Ovary (tissue), 9 donors: Measurements from ENCODE around the gene NPS. TPM values are rescaled to one million over a fixed set of nuclear protein-coding genes. Genes with fewer than 3 reads are reported as not detected.

ENCODE experiments used
- DNase-seq, 5 donors: peaks; one replicate each; pipeline ENCODE4 v3.0.0-alpha.2; 2019 to 2020
- H3K27ac ChIP-seq, 2 donors: fragments of 200-600 bp; one replicate each; pipeline versions ENCODE4 v1.5.1 to v1.8.0; 2019 to 2022
- H3K27me3 ChIP-seq: fragments of 200-600 bp; one replicate; pipeline ENCODE4 v1.8.0; 2022
- H3K36me3 ChIP-seq: fragments of 200-600 bp; sonication (generic); one replicate; pipeline ENCODE4 v1.5.1; 2019
- H3K4me1 ChIP-seq: one replicate; pipeline ENCODE4 v1.8.1; 2013; ENCODE audit warnings: mild to moderate bottlenecking, moderate library complexity; ENCODE audit not compliant: insufficient read depth
- H3K4me3 ChIP-seq: fragments of 200-600 bp; sonication (generic); one replicate; pipeline ENCODE4 v1.5.1; 2017
- H3K9me3 ChIP-seq, 2 donors: fragments of 200-600 bp in 1 of 2; sonication (generic) in 1 of 2; one replicate each; pipeline versions ENCODE4 v1.5.1 to v1.8.1; 2013 to 2019; ENCODE audit warnings: mild to moderate bottlenecking in 1 of 2, moderate library complexity in 1 of 2
- EP300 ChIP-seq: sonication (generic); formaldehyde crosslinking; IDR thresholded peaks from one replicate; pipeline ENCODE4 v1.6.1; 2017; ENCODE audit warnings: antibody characterized with exemption
- POLR2A ChIP-seq: fragments of 450-650 bp; IDR thresholded peaks from one replicate; pipeline ENCODE4 v1.6.1; 2017; ENCODE audit warnings: antibody characterized with exemption, mild to moderate bottlenecking, moderate library complexity
- WGBS, 3 donors: extraction: QIAGEN DNeasy Blood & Tissue Kit in 1 of 3; methylation state at CpG; one replicate each; pipeline versions ENCODE4 v1.1.5 to v1.1.7; 2013 to 2017; 5-methylcytosine and 5-hydroxymethylcytosine counted together
- intact Hi-C, 4 donors: fragments of 100-400 bp; cut with DNase I; formaldehyde crosslinking; loops; one replicate each; pipeline versions ENCODE4 v1.11.0 to v1.15.1; 2022 to 2023
- polyA plus RNA-seq, 2 donors: library from polyadenylated mRNA; stranded (reverse); fragments of 200-250 nt in 1 of 2; fragments of 350-450 nt in 1 of 2; fragmentation: Illumina TruSeq in 1 of 2; extraction: RNeasy Lipid Tissue Mini Kit (QIAGEN cat#74804) in 1 of 2; gene quantifications; one replicate each; pipeline ENCODE4 v1.2.3, GENCODE V29; 2013 to 2014
- total RNA-seq, 7 donors: library from RNA; depleted of rRNA in 2 of 7; stranded (reverse); fragments of >200 nt in 2 of 7; fragmentation: NEBNext Ultra II Directional in 3 of 7; extraction: Animal tissue kit (Norgen Biotek cat#: 25700) in 3 of 7; gene quantifications; one replicate each; pipeline versions ENCODE4 v1.1.0 to v1.2.4, GENCODE V29; 2016 to 2023
- TF ChIP-seq, protein P1 (sequence below), 3 donors: fragments of 450-650 bp in 2 of 3; fragments of 200-600 bp in 1 of 3; IDR thresholded peaks; one replicate each; pipeline versions ENCODE4 v1.5.1 to v1.8.0; 2016 to 2022; ENCODE audit warnings: antibody characterized with exemption in 3 of 3, mild to moderate bottlenecking in 1 of 3
- donor health status: DM: no; HTN: no; CAD: no; lungs with moderate emphysema.
- donor health status: DM: no; HTN: no; CAD: no.
- donor health status: Bipolar disorder and iron deficiency.
- donor health status: DM: yes; HTN: yes; CAD: no.
- donor health status: DM: no; HTN: no; CAD: no.
- donor health status: DM: yes; HTN: yes; CAD: no.

The NPS gene
- total and polyA plus RNA-seq, 9 donors: not detected

DNA sequence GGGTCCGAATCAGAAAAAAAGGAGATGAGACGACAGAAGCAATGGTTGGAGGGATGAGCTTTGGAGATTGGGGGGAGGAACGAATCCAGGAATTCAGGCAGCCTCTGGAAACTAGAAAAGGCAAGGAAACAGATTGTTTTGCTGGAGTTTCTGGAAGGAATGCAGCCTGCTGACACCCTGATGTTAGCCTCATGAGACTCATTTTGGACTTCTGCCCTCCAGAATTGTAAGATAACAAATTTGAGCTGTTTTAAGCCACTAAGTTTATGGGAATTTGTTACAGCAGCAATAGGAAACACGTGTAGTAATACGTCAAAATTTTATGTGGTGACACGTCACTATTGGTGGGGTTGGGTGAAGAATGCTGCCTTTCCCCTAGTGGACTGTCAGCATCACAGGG, 25.6 kb upstream of the NPS start:
- DNase-seq: no peak
- intact Hi-C loops: no loop called here
- WGBS, 3 donors: 30 to 50% (median 41%) methylated on average over 6 of the region's 6 CpGs

DNA sequence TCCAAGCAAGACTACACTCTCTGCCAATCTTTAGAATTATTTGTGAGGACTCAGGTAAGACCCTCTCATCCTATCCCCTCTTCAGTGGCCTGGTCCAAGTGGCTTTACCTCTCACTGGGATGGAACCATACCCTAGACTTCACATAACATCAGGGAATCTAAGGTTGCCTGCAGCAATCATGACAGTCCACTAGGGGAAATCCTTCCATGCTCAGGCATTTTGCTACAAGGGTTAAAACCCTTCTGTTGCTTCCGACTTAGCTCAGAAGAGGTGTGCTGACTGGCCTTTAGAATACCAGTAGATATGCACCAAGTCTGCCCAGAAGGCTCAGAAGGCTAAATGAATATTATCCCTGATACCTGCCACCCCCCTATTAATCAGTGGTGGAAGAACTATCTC, 24.9 kb upstream of the NPS start:
- TF ChIP-seq, protein P1, sequence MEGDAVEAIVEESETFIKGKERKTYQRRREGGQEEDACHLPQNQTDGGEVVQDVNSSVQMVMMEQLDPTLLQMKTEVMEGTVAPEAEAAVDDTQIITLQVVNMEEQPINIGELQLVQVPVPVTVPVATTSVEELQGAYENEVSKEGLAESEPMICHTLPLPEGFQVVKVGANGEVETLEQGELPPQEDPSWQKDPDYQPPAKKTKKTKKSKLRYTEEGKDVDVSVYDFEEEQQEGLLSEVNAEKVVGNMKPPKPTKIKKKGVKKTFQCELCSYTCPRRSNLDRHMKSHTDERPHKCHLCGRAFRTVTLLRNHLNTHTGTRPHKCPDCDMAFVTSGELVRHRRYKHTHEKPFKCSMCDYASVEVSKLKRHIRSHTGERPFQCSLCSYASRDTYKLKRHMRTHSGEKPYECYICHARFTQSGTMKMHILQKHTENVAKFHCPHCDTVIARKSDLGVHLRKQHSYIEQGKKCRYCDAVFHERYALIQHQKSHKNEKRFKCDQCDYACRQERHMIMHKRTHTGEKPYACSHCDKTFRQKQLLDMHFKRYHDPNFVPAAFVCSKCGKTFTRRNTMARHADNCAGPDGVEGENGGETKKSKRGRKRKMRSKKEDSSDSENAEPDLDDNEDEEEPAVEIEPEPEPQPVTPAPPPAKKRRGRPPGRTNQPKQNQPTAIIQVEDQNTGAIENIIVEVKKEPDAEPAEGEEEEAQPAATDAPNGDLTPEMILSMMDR (IDR thresholded peaks at IDR 0.05): no peak
- TF ChIP-seq EP300 (no peak), POLR2A (no peak)
- intact Hi-C loops: no loop called here
- H3K36me3 ChIP-seq: no peaks in the 10 kb centered on the region
- 53 to 67% (median 61%) methylated on average over 1 of the region's 1 CpG for WGBS, 3 donors
- H3K4me1 ChIP-seq: peaks cover 1% of the 10 kb centered on the region
- no peaks in the 10 kb centered on the region for H3K9me3 ChIP-seq
- H3K27me3 ChIP-seq: no peaks in the 10 kb centered on the region
- H3K27ac ChIP-seq: no peak overlapping the region
- no peak overlapping the region for H3K4me3 ChIP-seq
- DNase-seq: no peak

More for the DNA sequence above, 25.6 kb upstream of the NPS start:
- Histone ChIP-seq H3K27ac (no peak overlapping the region), H3K27me3 (no peaks in the 10 kb centered on the region), H3K9me3 (no peaks in the 10 kb centered on the region), H3K36me3 (no peaks in the 10 kb centered on the region), H3K4me1 (peaks cover 1% of the 10 kb centered on the region), H3K4me3 (no peak overlapping the region)
- no peak for TF ChIP-seq EP300
- TF ChIP-seq POLR2A: no peak
- TF ChIP-seq, protein P1 (IDR thresholded peaks at IDR 0.05): no peak

DNA sequence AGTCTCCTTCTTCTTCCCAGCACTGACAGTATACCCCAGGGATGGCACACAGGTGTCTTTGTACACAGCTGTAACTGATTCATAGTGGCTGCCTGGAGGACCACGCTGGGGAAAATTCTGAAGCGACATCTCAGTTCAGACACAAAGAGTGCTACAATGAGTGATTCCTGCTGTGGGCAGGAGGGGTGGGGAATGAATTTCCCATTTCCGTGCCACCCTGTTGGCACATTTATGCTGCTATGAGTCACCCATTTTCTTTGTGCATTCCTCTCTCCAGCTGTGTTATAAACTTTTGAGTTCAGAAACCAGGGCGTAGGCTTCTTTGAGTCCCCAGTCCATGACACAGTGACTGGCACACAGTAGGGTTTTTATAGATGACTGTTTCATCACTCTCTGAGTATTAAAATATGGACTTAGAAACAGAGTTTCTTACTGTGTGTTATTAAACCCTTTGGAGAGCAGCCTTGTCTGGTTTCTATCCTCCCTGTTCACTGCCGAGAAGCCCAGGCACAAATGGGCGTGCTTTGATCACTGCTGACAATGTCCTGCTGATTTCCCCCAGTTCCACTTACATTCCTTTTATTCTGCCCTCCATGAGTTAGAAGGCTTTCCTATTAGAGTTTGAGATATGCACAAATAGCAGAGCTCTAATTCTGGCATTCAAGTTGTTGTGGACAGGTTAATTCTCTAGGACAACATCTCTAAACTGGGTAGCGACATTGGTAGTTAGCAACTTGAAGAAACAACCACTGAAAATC, 24.0 kb upstream of the NPS start:
- Histone ChIP-seq H3K9me3 (no peaks in the 10 kb centered on the region), H3K36me3 (no peaks in the 10 kb centered on the region), H3K4me3 (no peak overlapping the region), H3K27me3 (no peaks in the 10 kb centered on the region), H3K4me1 (peaks cover 1% of the 10 kb centered on the region), H3K27ac (no peak overlapping the region)
- intact Hi-C loops: no loop called here
- DNase-seq: no peak
- TF ChIP-seq POLR2A (no peak), EP300 (no peak)
- TF ChIP-seq, protein P1 (IDR thresholded peaks at IDR 0.05): no peak
- 78 to 83% (median 80%) methylated on average over 7 of the region's 7 CpGs for WGBS, 3 donors

DNA sequence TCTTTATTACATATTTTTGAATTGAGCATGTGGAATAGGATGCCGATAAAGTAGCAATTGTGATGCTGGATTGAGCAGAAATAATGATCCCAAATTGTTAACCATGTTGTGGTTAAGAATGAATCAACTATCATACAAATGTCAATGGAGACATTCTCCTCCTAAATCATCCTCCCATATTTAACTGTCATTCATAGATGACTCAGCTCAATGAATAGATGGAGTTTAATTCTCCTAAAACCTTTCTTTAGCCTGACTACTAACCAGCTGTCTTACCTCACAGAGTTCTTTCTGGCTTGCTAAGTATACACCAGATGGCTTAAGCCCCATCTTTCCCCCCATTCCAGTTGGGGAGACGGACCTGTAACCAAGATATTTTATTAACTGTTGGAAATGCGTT, 23.4 kb upstream of the NPS start:
- intact Hi-C loops: no loop called here
- Histone ChIP-seq H3K4me1 (peaks cover 1% of the 10 kb centered on the region), H3K4me3 (no peak overlapping the region), H3K9me3 (no peaks in the 10 kb centered on the region), H3K36me3 (no peaks in the 10 kb centered on the region), H3K27me3 (no peaks in the 10 kb centered on the region), H3K27ac (no peak overlapping the region)
- TF ChIP-seq, protein P1 (IDR thresholded peaks at IDR 0.05): no peak
- TF ChIP-seq POLR2A: no peak
- TF ChIP-seq EP300: no peak
- no peak for DNase-seq
- 86 to 89% (median 87%) methylated on average over 3 of the region's 3 CpGs for WGBS, 3 donors
